Heart left ventricle (tissue), 16 donors: ENCODE data around the gene GPER1. TPM values are rescaled to one million over a fixed set of nuclear protein-coding genes. Genes with fewer than 3 reads are reported as not detected.

Source experiments
- ATAC-seq, 4 donors: fragments of 200-7000 bp; cut with Tn5 transposase; one replicate each; pipeline ENCODE4 v1.9.1; 2020 to 2022; ENCODE audit warnings: moderate library complexity in 4 of 4, mild to moderate bottlenecking in 3 of 4, moderate number of reproducible peaks in 1 of 4
- DNase-seq, 5 donors: peaks; one replicate each; pipeline ENCODE4 v3.0.0-alpha.2; 2020
- H3K27ac ChIP-seq, 12 donors: fragments of 200-600 bp; sonication (generic) in 4 of 12; one replicate each; pipeline versions ENCODE4 v1.5.0 to v1.8.0; 2016 to 2022; ENCODE audit warnings: mild to moderate bottlenecking in 2 of 12
- H3K27me3 ChIP-seq, 9 donors: fragments of 200-600 bp; sonication (generic) in 2 of 9; one replicate each; pipeline versions ENCODE4 v1.5.1 to v1.8.0; 2016 to 2022; ENCODE audit warnings: mild to moderate bottlenecking in 3 of 9
- H3K36me3 ChIP-seq, 9 donors: fragments of 200-600 bp; sonication (generic) in 2 of 9; one replicate each; pipeline versions ENCODE4 v1.5.0 to v1.8.0; 2018 to 2022; ENCODE audit warnings: mild to moderate bottlenecking in 2 of 9
- H3K4me1 ChIP-seq, 12 donors: fragments of 200-600 bp; sonication (generic) in 4 of 12; one replicate each; pipeline versions ENCODE4 v1.5.0 to v1.8.0; 2016 to 2022; ENCODE audit warnings: mild to moderate bottlenecking in 3 of 12
- H3K4me3 ChIP-seq, 12 donors: fragments of 200-600 bp; sonication (generic) in 4 of 12; one replicate each; pipeline versions ENCODE4 v1.5.0 to v1.8.0; 2017 to 2022; ENCODE audit warnings: mild to moderate bottlenecking in 9 of 12, moderate library complexity in 4 of 12
- H3K9me3 ChIP-seq, 12 donors: fragments of 200-600 bp; sonication (generic) in 4 of 12; one replicate each; pipeline versions ENCODE4 v1.5.0 to v1.8.0; 2016 to 2022; ENCODE audit warnings: mild to moderate bottlenecking in 1 of 12
- CTCF ChIP-seq, 12 donors: fragments of 200-600 bp; sonication (generic) in 4 of 12; IDR thresholded peaks; one replicate each; pipeline versions ENCODE4 v1.5.0 to v1.8.0; 2018 to 2022; ENCODE audit warnings: antibody characterized with exemption in 12 of 12, mild to moderate bottlenecking in 5 of 12
- POLR2A ChIP-seq, 2 donors: fragments of 450-650 bp; IDR thresholded peaks; one replicate each; pipeline ENCODE4 v1.6.1; 2017; ENCODE audit warnings: antibody characterized with exemption in 2 of 2, mild to moderate bottlenecking in 2 of 2, moderate library complexity in 2 of 2
- WGBS, 4 donors: extraction: QIAGEN DNeasy Blood & Tissue Kit in 2 of 4; methylation state at CpG; one replicate each; pipeline versions ENCODE4 v1.1.5 to v1.1.7; 2013 to 2018; 5-methylcytosine and 5-hydroxymethylcytosine counted together
- intact Hi-C, 10 donors: fragments of 100-400 bp; cut with DNase I; formaldehyde crosslinking; loops; one replicate each; pipeline versions ENCODE4 v1.11.1 to v1.14.2; 2022
- polyA plus RNA-seq, 2 donors: library from polyadenylated mRNA; stranded (reverse); fragments of 200-250 nt; gene quantifications; one replicate each; pipeline ENCODE4 v1.2.3, GENCODE V29; 2013
- total RNA-seq, 9 donors: library from RNA; depleted of rRNA in 2 of 9; stranded (reverse); fragments of >200 nt in 2 of 9; fragmentation: NEBNext Ultra II Directional in 3 of 9; extraction: Animal tissue kit (Norgen Biotek cat#: 25700) in 3 of 9; gene quantifications; one replicate each; pipeline versions ENCODE4 v1.1.0 to v1.2.4, GENCODE V29; 2016 to 2023
- donor health status: ischemic (EF 13 %, LVEDD 7.1; RV severe dilation, severe dysfunction).
- donor health status: healthy with polysubstance abuse.
- donor health status: DM: no; HTN: yes; CAD: no.
- donor health status: DM: no; HTN: no; CAD: no.
- donor health status: ischemic (EF 25% LVEDD 6.9; RV normal size, moderate dysfunction).
- donor health status: ischemic (EF 25% LVEDD 5.7; RV mildly dilated, moderate dysfunction).
- donor health status: healthy.
- donor health status: DM: yes; HTN: yes; CAD: no.
- donor health status: ischemic (EF 35%, LVEDD 5.7; RV mildly dilated, moderate dysfunction).
- donor health status: nonischemic (EF 11% LVEDD 7.7; RV severe dilation, severe dysfunction).
- donor health status: DM: yes; HTN: yes; CAD: no.
- donor health status: PGD.
- donor health status: ischemic (EF 29% LVEDD 5.4; RV normal size, mild dysfunction).
- donor health status: nonischemic (EF 23%, LVEDD 6.1; RV moderate dilation, normal function).

GPER1 gene
- total and polyA plus RNA-seq, 11 donors = 1.4 to 8.8 (median 2.8) TPM

GRCh38 chr7:1096156-1097119 is 8.5 kb downstream of the GPER1 start:
- 76 to 83% (median 80%) methylated on average over 40 to 44 of the region's 44 CpGs for WGBS, 4 donors
- intact Hi-C loops = no loop called here
- H3K4me3 ChIP-seq = peak overlapping the region in 4 of 12 donors; percentile 10 to 25 (median 12)

GRCh38 chr7:1097120-1097504 is 9.2 kb downstream of the GPER1 start:
- Histone ChIP-seq H3K27ac (no peak overlapping the region), H3K4me1 (peaks cover 0 to 15% (median 3%) of the 10 kb centered on the region in 12 donors), H3K9me3 (no peaks in the 10 kb centered on the region), H3K4me3 (no peak overlapping the region), H3K27me3 (no peaks in the 10 kb centered on the region), H3K36me3 (peaks cover 0 to 14% (median 4%) of the 10 kb centered on the region in 9 donors)
- intact Hi-C loops = no loop called here
- no peak for ATAC-seq
- WGBS, 4 donors = 90 to 94% (median 93%) methylated on average over 12 to 13 of the region's 13 CpGs
- DNase-seq = no peak
- TF ChIP-seq CTCF (IDR thresholded peaks at IDR 0.05) (no peak), POLR2A (IDR thresholded peaks at IDR 0.05) (no peak)

More at GRCh38 chr7:1096156-1097119, 8.5 kb downstream of the GPER1 start:
- no peak for TF ChIP-seq CTCF (IDR thresholded peaks at IDR 0.05)
- TF ChIP-seq POLR2A (IDR thresholded peaks at IDR 0.05) = no peak
- H3K27me3 ChIP-seq = no peaks in the 10 kb centered on the region
- H3K36me3 ChIP-seq = peaks cover 0 to 21% (median 5%) of the 10 kb centered on the region in 9 donors
- DNase-seq = no peak
- H3K4me1 ChIP-seq = peaks cover 0 to 15% (median 3%) of the 10 kb centered on the region in 12 donors
- peak; percentile 11 to 54 (median 36) for ATAC-seq
- H3K27ac ChIP-seq = peak overlapping the region in 1 of 12 donors; percentile 2
- H3K9me3 ChIP-seq = no peaks in the 10 kb centered on the region

- intact Hi-C loops = no loop called here
- no peak for ATAC-seq
- no peak overlapping the region for H3K27ac ChIP-seq
- 86 to 94% (median 90%) methylated on average over 43 of the region's 43 CpGs for WGBS, 4 donors
- H3K27me3 ChIP-seq = no peaks in the 10 kb centered on the region
- peaks cover 0 to 15% (median 3%) of the 10 kb centered on the region in 12 donors for H3K4me1 ChIP-seq
- H3K4me3 ChIP-seq = no peak overlapping the region
- H3K36me3 ChIP-seq = peaks cover 0 to 4% (median 0%) of the 10 kb centered on the region in 9 donors
- no peak for DNase-seq
- H3K9me3 ChIP-seq = no peaks in the 10 kb centered on the region
- TF ChIP-seq CTCF (IDR thresholded peaks at IDR 0.05) (no peak), POLR2A (IDR thresholded peaks at IDR 0.05) (no peak)
Observed at GRCh38 chr7:1098243-1099153, 10.6 kb downstream of the GPER1 start.
